HUES48 (cell line): Measurements from ENCODE around the gene TPRA1.

Source experiments
- H3K27ac ChIP-seq: one replicate; pipeline ENCODE4 v1.7.0; 2013; ENCODE audit warnings: low read depth, low read length, inconsistent platforms
- H3K27me3 ChIP-seq: 2 replicates; pipeline ENCODE4 v1.6.1; 2013; ENCODE audit warnings: mild to moderate bottlenecking, low read length; ENCODE audit not compliant: control insufficient read depth, insufficient read depth
- H3K36me3 ChIP-seq: 2 replicates; pipeline ENCODE4 v1.6.1; 2013; ENCODE audit warnings: low read length; ENCODE audit not compliant: control insufficient read depth, insufficient read depth
- H3K4me1 ChIP-seq: 2 replicates; pipeline ENCODE4 v1.6.1; 2013; ENCODE audit warnings: mild to moderate bottlenecking, low read length; ENCODE audit not compliant: control insufficient read depth, insufficient read depth
- H3K4me3 ChIP-seq: 2 replicates; pipeline ENCODE4 v1.5.1; 2013; ENCODE audit warnings: mild to moderate bottlenecking, low read depth, low read length
- H3K9ac ChIP-seq: 2 replicates; pipeline ENCODE4 v1.6.1; 2013; ENCODE audit warnings: mild to moderate bottlenecking, low read depth, low read length, moderate library complexity
- H3K9me3 ChIP-seq: 2 replicates; pipeline ENCODE4 v1.6.1; 2013; ENCODE audit warnings: low read length; ENCODE audit not compliant: control insufficient read depth, insufficient read depth

TPRA1 gene

DNA sequence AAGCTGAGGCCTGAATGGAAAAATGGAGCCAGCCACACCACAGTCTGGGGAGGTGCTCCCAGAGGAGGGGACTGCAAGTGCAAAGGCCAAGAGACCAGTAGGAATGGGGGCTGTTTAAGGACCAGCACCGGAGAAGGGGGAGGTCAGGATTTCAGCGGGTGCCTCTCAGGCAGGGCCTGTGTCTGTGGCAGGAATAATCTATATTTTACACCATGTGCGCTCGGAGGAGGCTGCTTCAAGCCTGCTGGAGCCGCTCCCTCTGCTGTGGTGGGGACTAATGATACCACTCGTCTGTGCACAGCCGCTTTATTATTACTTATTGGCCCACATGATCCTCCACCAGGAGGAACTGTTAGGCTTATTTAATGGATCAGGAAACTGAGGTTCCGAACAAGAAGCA lies 45.3 kb downstream of the TPRA1 start:
- H3K9ac ChIP-seq = no peak overlapping the region
- no peak overlapping the region for H3K27ac ChIP-seq
- no peaks in the 10 kb centered on the region for H3K36me3 ChIP-seq
- H3K4me1 ChIP-seq = peaks cover 7% of the 10 kb centered on the region; the same call in 1 of the 2 replicates
- no peaks in the 10 kb centered on the region for H3K9me3 ChIP-seq
- H3K4me3 ChIP-seq = no peak overlapping the region
- H3K27me3 ChIP-seq = peaks cover 6% of the 10 kb centered on the region; the same call in 1 of the 2 replicates

DNA sequence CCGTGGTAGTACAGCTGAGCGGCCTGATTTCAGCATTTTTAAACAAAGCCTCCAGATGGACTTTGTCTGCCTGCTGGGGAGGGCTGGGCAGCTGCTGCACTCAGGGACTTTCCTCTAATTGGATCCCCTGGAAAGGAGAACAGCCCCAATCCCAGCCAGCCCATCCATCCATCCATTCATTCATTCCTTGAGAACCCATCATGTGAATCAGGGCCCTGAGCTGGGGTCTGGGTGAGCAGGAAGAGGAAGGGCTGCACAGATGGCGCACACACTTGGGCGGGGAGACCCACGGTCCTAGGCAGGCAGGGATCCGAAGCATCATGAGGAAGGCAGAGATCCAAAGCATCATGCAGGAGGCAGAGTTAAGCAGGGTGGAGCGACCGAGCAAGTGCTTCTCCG lies 45.7 kb downstream of the TPRA1 start:
- no peak overlapping the region for H3K4me3 ChIP-seq
- no peaks in the 10 kb centered on the region for H3K36me3 ChIP-seq
- peaks cover 7% of the 10 kb centered on the region; the same call in 1 of the 2 replicates for H3K4me1 ChIP-seq
- peaks cover 6% of the 10 kb centered on the region; the same call in 1 of the 2 replicates for H3K27me3 ChIP-seq
- no peak overlapping the region for H3K27ac ChIP-seq
- H3K9me3 ChIP-seq = no peaks in the 10 kb centered on the region
- no peak overlapping the region for H3K9ac ChIP-seq

DNA sequence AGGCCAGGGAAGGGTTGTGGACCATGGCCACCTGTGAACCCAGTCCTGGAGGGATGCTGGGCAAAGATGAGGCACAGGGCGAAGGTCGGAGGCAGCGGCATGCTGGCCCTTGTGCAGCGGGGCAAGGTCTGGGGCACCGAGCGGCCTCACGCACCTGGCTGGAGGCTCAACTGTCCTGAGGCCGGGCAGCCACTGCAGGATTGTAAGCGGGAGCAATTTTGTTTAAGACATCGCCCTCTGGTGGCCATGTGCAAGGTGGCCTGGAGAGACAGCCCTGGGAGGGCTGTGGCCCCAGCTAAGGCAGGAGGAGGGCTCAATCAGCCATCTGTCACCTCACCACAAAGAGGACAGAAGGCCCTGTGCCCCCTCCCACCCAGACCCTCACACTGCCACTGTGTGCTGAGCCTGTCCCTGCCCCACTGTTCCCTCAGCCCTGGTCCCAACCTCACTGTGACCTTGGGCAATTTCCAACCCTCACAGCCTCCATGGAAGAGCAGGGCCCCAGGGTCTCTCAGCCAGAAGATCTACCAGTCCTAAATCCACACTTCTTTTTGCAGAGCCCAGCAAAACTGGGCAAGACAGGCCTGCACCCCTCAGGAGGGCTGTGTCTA lies 46.2 kb downstream of the TPRA1 start:
- Histone ChIP-seq H3K9me3 (no peaks in the 10 kb centered on the region), H3K36me3 (no peaks in the 10 kb centered on the region), H3K4me1 (peaks cover 7% of the 10 kb centered on the region; the same call in 1 of the 2 replicates), H3K4me3 (no peak overlapping the region), H3K27me3 (peaks cover 6% of the 10 kb centered on the region; the same call in 1 of the 2 replicates), H3K27ac (no peak overlapping the region), H3K9ac (no peak overlapping the region)

DNA sequence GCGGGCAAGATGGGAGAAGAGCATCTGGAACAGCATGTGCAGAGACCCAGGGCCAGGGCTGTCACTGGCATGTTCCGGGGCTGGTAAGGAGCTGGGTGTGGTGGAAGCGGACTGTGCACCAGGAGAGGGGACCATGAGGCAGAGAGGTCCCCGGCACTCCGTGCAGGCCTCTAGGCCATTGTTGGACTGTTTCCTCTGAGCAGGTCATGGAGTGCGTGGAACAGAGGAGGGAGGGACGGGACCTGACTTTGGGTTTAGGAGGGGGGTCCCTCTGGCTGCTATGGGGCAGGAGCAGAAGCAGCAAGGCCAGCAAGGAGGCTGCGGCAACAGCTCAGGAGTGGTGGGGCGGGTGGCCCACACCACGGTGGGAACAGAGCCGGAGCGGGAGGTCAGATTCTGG lies 47.1 kb downstream of the TPRA1 start:
- H3K9me3 ChIP-seq = no peaks in the 10 kb centered on the region
- H3K9ac ChIP-seq = no peak overlapping the region
- peaks cover 7% of the 10 kb centered on the region; the same call in 1 of the 2 replicates for H3K4me1 ChIP-seq
- H3K27me3 ChIP-seq = peaks cover 6% of the 10 kb centered on the region; the same call in 1 of the 2 replicates
- H3K27ac ChIP-seq = no peak overlapping the region
- H3K36me3 ChIP-seq = no peaks in the 10 kb centered on the region
- no peak overlapping the region for H3K4me3 ChIP-seq

DNA sequence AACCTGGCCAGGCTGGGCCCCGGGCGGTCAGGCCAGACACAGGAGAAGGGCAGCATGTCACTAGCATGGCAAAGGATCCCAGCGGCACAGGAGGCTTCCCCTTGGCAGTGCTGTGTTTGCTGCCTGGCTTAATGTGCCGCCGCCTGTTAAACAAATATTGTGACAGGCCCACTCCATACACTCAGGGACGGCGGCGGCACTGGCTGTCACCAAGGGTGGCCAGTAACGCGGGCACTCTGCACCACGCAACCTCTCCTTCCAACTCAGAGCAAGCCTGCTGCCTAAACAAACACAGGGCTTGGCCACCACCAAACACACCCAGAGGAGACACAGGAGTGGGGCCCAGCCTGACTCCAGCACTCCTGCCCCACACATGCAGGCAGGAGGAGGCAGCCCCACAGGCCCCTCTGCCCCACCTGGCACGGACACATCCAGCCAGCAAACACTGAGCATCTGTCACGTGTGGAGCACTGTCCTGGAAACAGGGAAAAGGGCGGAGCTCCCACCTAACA lies 48.0 kb downstream of the TPRA1 start:
- H3K27me3 ChIP-seq = peaks cover 6% of the 10 kb centered on the region; the same call in 1 of the 2 replicates
- peaks cover 7% of the 10 kb centered on the region; the same call in 1 of the 2 replicates for H3K4me1 ChIP-seq
- no peak overlapping the region for H3K27ac ChIP-seq
- H3K9me3 ChIP-seq = no peaks in the 10 kb centered on the region
- no peak overlapping the region for H3K4me3 ChIP-seq
- H3K9ac ChIP-seq = no peak overlapping the region
- H3K36me3 ChIP-seq = no peaks in the 10 kb centered on the region

DNA sequence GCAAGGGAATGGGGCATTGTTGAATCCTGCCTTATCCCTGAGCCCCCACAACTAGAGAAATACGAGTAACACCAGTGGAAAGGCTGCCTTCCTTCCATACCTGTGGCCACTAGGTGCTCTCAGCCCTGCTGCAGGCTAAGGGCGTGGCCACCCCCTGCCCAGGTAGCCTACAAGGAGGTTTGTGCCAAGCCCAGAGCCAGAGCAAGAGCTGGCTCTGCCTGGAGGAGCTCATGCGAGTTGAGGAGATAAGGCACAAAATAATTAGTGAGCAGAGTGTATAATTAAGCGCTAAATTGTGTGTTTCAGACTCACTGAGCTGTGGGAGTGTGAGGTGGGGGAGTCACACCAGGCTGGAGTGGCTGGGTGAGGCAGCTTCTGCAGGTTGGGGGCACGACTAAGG lies 49.2 kb downstream of the TPRA1 start:
- H3K4me3 ChIP-seq = no peak overlapping the region
- H3K9ac ChIP-seq = no peak overlapping the region
- H3K27ac ChIP-seq = no peak overlapping the region
- H3K27me3 ChIP-seq = peaks cover under 1% of the 10 kb centered on the region; the same call in 1 of the 2 replicates
- H3K4me1 ChIP-seq = peaks cover 6% of the 10 kb centered on the region
- no peaks in the 10 kb centered on the region for H3K9me3 ChIP-seq
- H3K36me3 ChIP-seq = no peaks in the 10 kb centered on the region

DNA sequence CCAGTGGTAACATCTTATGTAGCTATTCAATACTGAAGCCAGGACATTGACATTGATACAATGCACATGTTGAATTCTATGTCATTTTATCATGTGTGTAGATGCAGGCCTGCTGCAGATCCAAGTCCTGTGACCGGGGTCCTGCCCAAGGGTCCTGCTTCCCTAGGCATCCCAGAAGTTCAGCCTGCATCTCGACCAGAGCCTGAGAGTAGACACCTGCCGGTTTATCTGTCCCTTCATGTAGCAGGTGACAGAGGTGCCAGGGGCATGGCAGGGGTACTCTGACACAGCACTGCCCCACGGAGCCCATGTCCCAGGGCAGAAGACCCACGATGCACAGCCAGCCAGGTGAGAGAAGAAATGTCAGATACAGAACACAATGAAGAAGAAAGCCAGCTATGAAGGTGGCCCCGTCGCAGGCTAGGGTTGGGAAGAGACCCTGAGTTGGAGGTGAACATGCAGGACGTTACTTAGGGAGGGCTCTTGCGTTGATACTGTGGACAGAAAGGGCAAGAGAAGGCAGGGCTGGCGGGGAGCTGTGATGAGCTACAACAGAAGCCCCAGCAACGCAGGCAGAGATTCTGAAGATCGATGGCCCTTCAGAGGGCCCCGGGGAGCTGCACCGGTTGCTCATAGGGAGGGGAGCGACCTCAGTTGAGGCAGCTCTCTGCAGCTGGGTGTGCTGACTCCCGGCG lies 51.0 kb downstream of the TPRA1 start:
- H3K4me1 ChIP-seq = peaks cover 6% of the 10 kb centered on the region
- H3K9ac ChIP-seq = no peak overlapping the region
- no peaks in the 10 kb centered on the region for H3K27me3 ChIP-seq
- H3K4me3 ChIP-seq = no peak overlapping the region
- no peak overlapping the region for H3K27ac ChIP-seq
- H3K9me3 ChIP-seq = no peaks in the 10 kb centered on the region
- H3K36me3 ChIP-seq = no peaks in the 10 kb centered on the region

DNA sequence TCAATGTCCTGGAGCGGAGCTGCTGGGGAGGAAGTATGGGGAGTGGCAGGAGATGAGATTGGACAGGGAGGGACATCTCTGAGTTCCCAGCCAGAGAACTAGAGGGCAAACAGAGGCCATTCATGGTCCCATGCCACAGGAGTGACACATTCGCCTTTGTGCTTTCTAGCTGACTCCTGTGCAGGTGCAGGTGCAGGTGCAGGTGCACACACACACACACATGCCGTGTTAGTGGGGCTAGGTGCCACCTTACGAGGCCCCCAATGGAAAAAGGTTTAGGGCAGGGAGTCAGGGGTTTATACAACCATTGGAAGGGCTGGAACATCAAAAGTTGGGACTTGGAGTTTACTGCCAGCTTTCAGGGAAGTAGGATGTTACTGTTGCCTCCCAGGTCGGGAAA lies 52.0 kb downstream of the TPRA1 start:
- Histone ChIP-seq H3K4me1 (peaks cover 6% of the 10 kb centered on the region), H3K4me3 (no peak overlapping the region), H3K27me3 (no peaks in the 10 kb centered on the region), H3K27ac (no peak overlapping the region), H3K9ac (no peak overlapping the region), H3K9me3 (no peaks in the 10 kb centered on the region), H3K36me3 (no peaks in the 10 kb centered on the region)

DNA sequence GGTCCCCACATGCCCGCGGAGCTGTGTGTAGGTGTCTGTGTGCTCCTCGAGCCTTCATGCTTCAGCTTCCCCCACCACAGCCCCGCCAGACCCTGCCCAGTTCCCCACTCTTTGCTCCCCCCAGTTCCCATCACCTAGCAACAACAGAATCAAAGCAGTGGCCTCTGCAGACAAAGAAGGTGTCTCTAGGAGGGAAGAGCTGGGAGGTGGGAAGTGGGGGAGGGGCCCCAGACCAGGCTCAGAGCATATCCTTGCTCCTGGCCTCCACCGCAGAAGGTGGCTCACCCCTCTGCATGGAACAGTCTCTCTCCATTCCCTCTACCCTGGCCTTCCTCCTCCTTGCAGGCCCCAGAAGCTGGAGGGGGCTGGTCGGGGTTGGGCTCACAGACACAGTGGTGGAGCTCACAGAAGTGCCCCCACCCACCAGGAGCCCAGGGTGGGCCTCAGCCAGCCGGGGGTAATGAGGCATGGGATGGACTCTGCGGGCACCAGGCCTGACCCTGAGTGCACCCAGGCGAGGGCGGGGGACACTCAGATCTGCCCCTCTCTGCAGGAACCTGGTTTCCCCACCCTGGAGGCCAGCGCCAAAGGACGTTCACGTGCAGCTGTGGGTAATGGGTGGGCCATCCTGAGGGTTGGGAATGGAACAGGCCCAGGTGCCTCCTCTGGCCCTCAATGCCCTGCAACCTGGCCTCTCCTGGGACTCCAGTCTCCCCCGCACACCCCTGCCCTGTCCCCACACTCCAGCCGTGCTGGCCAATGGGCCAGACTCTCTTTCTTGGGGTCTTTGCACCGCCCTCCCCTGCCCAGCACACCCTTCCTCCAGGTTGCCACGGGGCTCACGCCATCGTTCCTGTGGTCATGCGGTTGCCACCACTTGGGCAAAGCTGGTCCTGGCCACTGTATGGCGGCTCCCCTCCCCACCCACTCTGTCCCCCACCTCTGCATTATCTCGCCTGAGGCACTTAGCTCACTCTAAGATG lies 53.4 kb downstream of the TPRA1 start:
- H3K9me3 ChIP-seq = no peaks in the 10 kb centered on the region
- no peak overlapping the region for H3K4me3 ChIP-seq
- no peak overlapping the region for H3K27ac ChIP-seq
- H3K27me3 ChIP-seq = no peaks in the 10 kb centered on the region
- peaks cover 6% of the 10 kb centered on the region for H3K4me1 ChIP-seq
- H3K36me3 ChIP-seq = no peaks in the 10 kb centered on the region
- no peak overlapping the region for H3K9ac ChIP-seq

DNA sequence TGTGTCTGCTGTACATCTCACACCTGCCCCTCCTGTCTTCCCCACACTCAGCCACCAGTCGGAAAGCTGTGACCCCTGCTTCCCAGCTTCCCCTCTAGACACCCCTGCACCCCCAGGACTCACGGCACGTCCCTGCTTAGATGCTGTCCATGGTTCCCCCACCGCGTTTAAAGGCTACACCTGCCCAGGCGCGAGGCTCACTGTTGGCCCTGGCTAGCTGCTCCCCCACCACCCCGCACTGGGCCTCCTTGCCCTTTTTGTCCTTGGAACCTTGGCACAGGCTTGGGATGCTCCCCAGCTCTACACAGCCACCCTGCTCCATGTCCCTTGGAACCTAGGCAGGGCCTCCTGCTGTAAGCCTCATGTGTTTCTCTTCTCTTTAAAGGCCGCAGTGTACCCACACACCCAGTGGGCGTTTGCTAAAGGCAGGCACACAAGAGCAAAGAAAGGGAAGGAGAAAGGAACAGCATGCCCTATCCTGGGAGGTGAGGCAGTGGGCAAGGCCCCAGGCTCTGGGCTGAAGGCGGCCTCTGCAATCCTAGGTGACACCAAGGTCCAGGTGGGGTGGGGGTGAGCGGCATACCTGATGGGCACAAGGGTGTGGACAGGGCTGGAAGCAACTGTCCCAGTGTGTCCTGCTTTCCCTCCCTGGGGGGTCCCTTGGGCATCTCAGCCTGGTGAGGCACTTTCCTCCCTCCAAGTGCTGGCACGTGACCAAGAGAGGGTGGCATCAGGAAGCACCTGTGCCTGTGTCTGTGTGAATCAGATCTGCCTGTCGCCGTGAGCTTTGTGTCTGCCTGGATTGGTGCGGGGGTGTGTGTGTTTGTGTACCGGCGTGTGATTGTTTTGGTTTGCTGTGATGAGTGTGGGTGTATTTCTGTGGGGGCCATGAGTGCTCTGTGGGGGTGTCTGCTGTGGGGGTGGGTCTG lies 54.4 kb downstream of the TPRA1 start:
- Histone ChIP-seq H3K9ac (no peak overlapping the region), H3K9me3 (no peaks in the 10 kb centered on the region), H3K4me1 (peaks cover 6% of the 10 kb centered on the region), H3K36me3 (no peaks in the 10 kb centered on the region), H3K4me3 (no peak overlapping the region), H3K27me3 (no peaks in the 10 kb centered on the region), H3K27ac (no peak overlapping the region)
